GM12873 (cell line): ENCODE results near the gene TBX2.

Source experiments
- CTCF ChIP-seq: IDR thresholded peaks from 2 replicates; pipeline ENCODE4 v1.5.1; 2012; ENCODE audit warnings: low read depth, mild to moderate bottlenecking, moderate library complexity, low read length, control low read depth; ENCODE audit not compliant: insufficient read depth; ENCODE audit errors: missing control alignments

The TBX2 gene

GRCh38 chr17:61456061-61456681 lies 56.5 kb downstream of the TBX2 start:
- no peak for TF ChIP-seq CTCF

GRCh38 chr17:61456688-61457225 lies 57.1 kb downstream of the TBX2 start:
- no peak for TF ChIP-seq CTCF

GRCh38 chr17:61457226-61457983 lies 57.8 kb downstream of the TBX2 start:
- TF ChIP-seq CTCF: no peak

- TF ChIP-seq CTCF: no peak
These were observed 58.4 kb downstream of the TBX2 start for GRCh38 chr17:61458000-61458399.

- no peak for TF ChIP-seq CTCF
These were observed 58.9 kb downstream of the TBX2 start for GRCh38 chr17:61458421-61459141.
